SU-DHL-6 (cell line): ENCODE data around the gene PIP5K1B.

Source experiments
- CTCF ChIP-seq: fragments of 200-600 bp; sonication (generic); IDR thresholded peaks from one replicate; pipeline ENCODE4 v1.5.1; 2017; ENCODE audit warnings: antibody characterized with exemption, mild to moderate bottlenecking, low read length, moderate library complexity; ENCODE audit not compliant: insufficient read depth, poor library complexity, severe bottlenecking
- EZH2phosphoT487 ChIP-seq: fragments of 200-600 bp; sonication (generic), shearing (Covaris generic); conservative IDR thresholded peaks from 2 replicates; pipeline ENCODE4 v1.6.1; 2018; ENCODE audit warnings: mild to moderate bottlenecking, antibody characterized with exemption, low read length, moderate library complexity, mixed read lengths

GRCh38 chr9:68704498-68704813, 584 bp upstream of the PIP5K1B start:
- TF ChIP-seq CTCF (no peak), EZH2phosphoT487 (no peak)
